Loucy (cell line): Measurements from ENCODE around the gene GUCY1A2.

Source experiments
- EZH2phosphoT487 ChIP-seq: fragments of 200-600 bp; IDR thresholded peaks from 2 replicates; pipeline ENCODE4 v1.6.1; 2018; ENCODE audit warnings: antibody characterized with exemption, mild to moderate bottlenecking, moderate library complexity, borderline replicate concordance
- TF ChIP-seq, protein P1 (sequence below): fragments of 200-600 bp; sonication (generic); conservative IDR thresholded peaks from 2 replicates; pipeline ENCODE4 v1.5.1; 2014; ENCODE audit warnings: mild to moderate bottlenecking, antibody characterized with exemption, low read length

DNA sequence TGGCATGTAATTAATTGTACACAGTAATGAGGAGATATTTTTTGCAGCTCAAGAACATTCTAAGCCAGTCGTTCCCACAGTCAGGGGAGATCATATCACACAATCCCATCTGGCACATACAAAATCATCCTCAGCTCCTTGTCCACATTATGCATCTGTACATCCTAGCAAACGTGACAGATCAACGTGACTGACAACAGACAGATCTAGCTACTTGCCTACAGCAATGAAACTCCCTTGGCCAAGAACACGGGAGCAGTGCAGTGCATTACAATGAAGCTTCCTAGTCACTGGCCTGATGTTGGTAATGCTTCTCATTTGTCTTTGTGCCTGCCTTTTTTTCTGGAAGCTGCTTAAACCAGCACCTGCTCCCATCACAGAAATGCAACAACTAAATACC is 24.5 kb upstream of the GUCY1A2 start:
- TF ChIP-seq, protein P1, sequence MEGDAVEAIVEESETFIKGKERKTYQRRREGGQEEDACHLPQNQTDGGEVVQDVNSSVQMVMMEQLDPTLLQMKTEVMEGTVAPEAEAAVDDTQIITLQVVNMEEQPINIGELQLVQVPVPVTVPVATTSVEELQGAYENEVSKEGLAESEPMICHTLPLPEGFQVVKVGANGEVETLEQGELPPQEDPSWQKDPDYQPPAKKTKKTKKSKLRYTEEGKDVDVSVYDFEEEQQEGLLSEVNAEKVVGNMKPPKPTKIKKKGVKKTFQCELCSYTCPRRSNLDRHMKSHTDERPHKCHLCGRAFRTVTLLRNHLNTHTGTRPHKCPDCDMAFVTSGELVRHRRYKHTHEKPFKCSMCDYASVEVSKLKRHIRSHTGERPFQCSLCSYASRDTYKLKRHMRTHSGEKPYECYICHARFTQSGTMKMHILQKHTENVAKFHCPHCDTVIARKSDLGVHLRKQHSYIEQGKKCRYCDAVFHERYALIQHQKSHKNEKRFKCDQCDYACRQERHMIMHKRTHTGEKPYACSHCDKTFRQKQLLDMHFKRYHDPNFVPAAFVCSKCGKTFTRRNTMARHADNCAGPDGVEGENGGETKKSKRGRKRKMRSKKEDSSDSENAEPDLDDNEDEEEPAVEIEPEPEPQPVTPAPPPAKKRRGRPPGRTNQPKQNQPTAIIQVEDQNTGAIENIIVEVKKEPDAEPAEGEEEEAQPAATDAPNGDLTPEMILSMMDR, result no peak
- TF ChIP-seq EZH2phosphoT487, result no peak
